Measurements from ENCODE around the gene SPATA31C1.

GRCh38 chr9:87909310-87910041 lies 8.3 kb upstream of the SPATA31C1 start:
- TF ChIP-seq, protein P1, sequence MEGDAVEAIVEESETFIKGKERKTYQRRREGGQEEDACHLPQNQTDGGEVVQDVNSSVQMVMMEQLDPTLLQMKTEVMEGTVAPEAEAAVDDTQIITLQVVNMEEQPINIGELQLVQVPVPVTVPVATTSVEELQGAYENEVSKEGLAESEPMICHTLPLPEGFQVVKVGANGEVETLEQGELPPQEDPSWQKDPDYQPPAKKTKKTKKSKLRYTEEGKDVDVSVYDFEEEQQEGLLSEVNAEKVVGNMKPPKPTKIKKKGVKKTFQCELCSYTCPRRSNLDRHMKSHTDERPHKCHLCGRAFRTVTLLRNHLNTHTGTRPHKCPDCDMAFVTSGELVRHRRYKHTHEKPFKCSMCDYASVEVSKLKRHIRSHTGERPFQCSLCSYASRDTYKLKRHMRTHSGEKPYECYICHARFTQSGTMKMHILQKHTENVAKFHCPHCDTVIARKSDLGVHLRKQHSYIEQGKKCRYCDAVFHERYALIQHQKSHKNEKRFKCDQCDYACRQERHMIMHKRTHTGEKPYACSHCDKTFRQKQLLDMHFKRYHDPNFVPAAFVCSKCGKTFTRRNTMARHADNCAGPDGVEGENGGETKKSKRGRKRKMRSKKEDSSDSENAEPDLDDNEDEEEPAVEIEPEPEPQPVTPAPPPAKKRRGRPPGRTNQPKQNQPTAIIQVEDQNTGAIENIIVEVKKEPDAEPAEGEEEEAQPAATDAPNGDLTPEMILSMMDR (IDR thresholded peaks at IDR 0.05), result no peak
- TF ChIP-seq EP300 (IDR thresholded peaks at IDR 0.05), result no peak

Measured in upper lobe of left lung (tissue), 4 donors.